Spleen (tissue), 11 donors: ENCODE data around the gene MYO3B. TPM values are rescaled to one million over a fixed set of nuclear protein-coding genes. Genes with fewer than 3 reads are reported as not detected.

Experiments used
- DNase-seq: peaks from one replicate; pipeline ENCODE4 v3.0.0-alpha.2; 2020
- H3K27ac ChIP-seq, 8 donors: fragments of 200-600 bp; sonication (generic) in 7 of 8; 1 replicate in 4 of 8; 2 replicates in 4 of 8; pipeline versions ENCODE4 v1.5.0 to v1.8.0; 2016 to 2021; ENCODE audit warnings: inconsistent platforms in 4 of 8, mild to moderate bottlenecking in 4 of 8, moderate library complexity in 1 of 8
- H3K27me3 ChIP-seq, 7 donors: fragments of 200-600 bp; sonication (generic) in 6 of 7; replicated peaks in 1 of 7; 1 replicate in 4 of 7; 2 replicates in 3 of 7; pipeline versions ENCODE4 v1.5.0 to v1.8.0; 2016 to 2021; ENCODE audit warnings: inconsistent platforms in 3 of 7, mild to moderate bottlenecking in 1 of 7
- H3K36me3 ChIP-seq, 6 donors: fragments of 200-600 bp; sonication (generic) in 5 of 6; 1 replicate in 4 of 6; 2 replicates in 2 of 6; pipeline versions ENCODE4 v1.5.0 to v1.8.0; 2016 to 2021; ENCODE audit warnings: inconsistent platforms in 2 of 6
- H3K4me1 ChIP-seq, 6 donors: fragments of 200-600 bp; sonication (generic) in 5 of 6; 1 replicate in 3 of 6; 2 replicates in 3 of 6; pipeline versions ENCODE4 v1.5.0 to v1.8.0; 2016 to 2021; ENCODE audit warnings: inconsistent platforms in 3 of 6
- H3K4me3 ChIP-seq, 8 donors: fragments of 200-600 bp; sonication (generic) in 7 of 8; 1 replicate in 4 of 8; 2 replicates in 4 of 8; pipeline versions ENCODE4 v1.5.0 to v1.8.0; 2016 to 2021; ENCODE audit warnings: inconsistent platforms in 4 of 8, mild to moderate bottlenecking in 4 of 8, moderate library complexity in 2 of 8
- H3K9me3 ChIP-seq, 8 donors: fragments of 200-600 bp; sonication (generic) in 7 of 8; 1 replicate in 4 of 8; 2 replicates in 4 of 8; pipeline versions ENCODE4 v1.5.0 to v1.8.0; 2016 to 2021; ENCODE audit warnings: inconsistent platforms in 4 of 8
- POLR2A ChIP-seq, 3 donors: fragments of 450-650 bp; IDR thresholded peaks; one replicate each; pipeline ENCODE4 v1.5.1; 2017; ENCODE audit warnings: antibody characterized with exemption in 3 of 3, mild to moderate bottlenecking in 1 of 3
- POLR2AphosphoS5 ChIP-seq, 3 donors: sonication (generic); formaldehyde crosslinking; IDR thresholded peaks; one replicate each; pipeline ENCODE4 v1.5.1; 2017; ENCODE audit warnings: antibody characterized with exemption in 3 of 3
- WGBS, 5 donors: extraction: QIAGEN DNeasy Blood & Tissue Kit in 3 of 5; methylation state at CpG; one replicate each; pipeline versions ENCODE4 v1.1.5 to v1.1.7; 2013 to 2018; 5-methylcytosine and 5-hydroxymethylcytosine counted together
- intact Hi-C: fragments of 100-400 bp; cut with DNase I; formaldehyde crosslinking; loops from one replicate; pipeline ENCODE4 v1.15.0; 2023; ENCODE audit warnings: low total_unique reads
- polyA plus RNA-seq, 3 donors: library from polyadenylated mRNA; stranded (reverse); fragments of 200-250 nt; gene quantifications; one replicate each; pipeline ENCODE4 v1.2.1, GENCODE V29; 2013
- total RNA-seq, 7 donors: library from RNA; depleted of rRNA in 3 of 7; stranded (reverse); fragments of >200 nt in 3 of 7; fragmentation: NEBNext Ultra II Directional in 4 of 7; extraction: Animal tissue kit (Norgen Biotek cat#: 25700) in 4 of 7; gene quantifications; one replicate each; pipeline versions ENCODE4 v1.1.0 to v1.2.1, GENCODE V29; 2016 to 2021
- TF ChIP-seq, protein P1 (sequence below), 11 experiments: fragments of 200-600 bp in 7 of 11; fragments of 450-650 bp in 4 of 11; sonication (generic) in 4 of 11; IDR thresholded peaks in 8 of 11; conservative IDR thresholded peaks in 3 of 11; 1 replicate in 7 of 11; 2 replicates in 4 of 11; pipeline versions ENCODE4 v1.4.0 to v1.8.0; 2016 to 2021; ENCODE audit warnings: antibody characterized with exemption in 11 of 11, inconsistent platforms in 4 of 11, mild to moderate bottlenecking in 1 of 11
- donor health status: healthy with polysubstance abuse.
- donor health status: DM: no; HTN: no; CAD: no; lungs with moderate emphysema.
- donor health status: DM: no; HTN: no; CAD: no.
- donor health status: Bipolar disorder and iron deficiency.
- donor health status: healthy.
- donor health status: DM: no; HTN: no; CAD: no.
- donor health status: DM: yes; HTN: yes; CAD: no.

The MYO3B gene
- total and polyA plus RNA-seq, 10 donors, result 0.03 to 2.0 (median 0.58) TPM; not detected in 4

- no peak overlapping the region for H3K27ac ChIP-seq
- WGBS, 5 donors, result 90 to 99% (median 93%) methylated on average over 7 of the region's 7 CpGs
- TF ChIP-seq POLR2A (IDR thresholded peaks at IDR 0.05), result no peak
- TF ChIP-seq POLR2AphosphoS5 (IDR thresholded peaks at IDR 0.05), result no peak
- TF ChIP-seq, protein P1, sequence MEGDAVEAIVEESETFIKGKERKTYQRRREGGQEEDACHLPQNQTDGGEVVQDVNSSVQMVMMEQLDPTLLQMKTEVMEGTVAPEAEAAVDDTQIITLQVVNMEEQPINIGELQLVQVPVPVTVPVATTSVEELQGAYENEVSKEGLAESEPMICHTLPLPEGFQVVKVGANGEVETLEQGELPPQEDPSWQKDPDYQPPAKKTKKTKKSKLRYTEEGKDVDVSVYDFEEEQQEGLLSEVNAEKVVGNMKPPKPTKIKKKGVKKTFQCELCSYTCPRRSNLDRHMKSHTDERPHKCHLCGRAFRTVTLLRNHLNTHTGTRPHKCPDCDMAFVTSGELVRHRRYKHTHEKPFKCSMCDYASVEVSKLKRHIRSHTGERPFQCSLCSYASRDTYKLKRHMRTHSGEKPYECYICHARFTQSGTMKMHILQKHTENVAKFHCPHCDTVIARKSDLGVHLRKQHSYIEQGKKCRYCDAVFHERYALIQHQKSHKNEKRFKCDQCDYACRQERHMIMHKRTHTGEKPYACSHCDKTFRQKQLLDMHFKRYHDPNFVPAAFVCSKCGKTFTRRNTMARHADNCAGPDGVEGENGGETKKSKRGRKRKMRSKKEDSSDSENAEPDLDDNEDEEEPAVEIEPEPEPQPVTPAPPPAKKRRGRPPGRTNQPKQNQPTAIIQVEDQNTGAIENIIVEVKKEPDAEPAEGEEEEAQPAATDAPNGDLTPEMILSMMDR (IDR thresholded peaks at IDR 0.05 in 8 of 11, conservative IDR thresholded peaks at IDR 0.05 in 3 of 11), result no peak
- H3K27me3 ChIP-seq, result peaks cover 0 to 2% (median 0%) of the 10 kb centered on the region in 7 donors
- no peaks in the 10 kb centered on the region for H3K36me3 ChIP-seq
- intact Hi-C loops, result no loop called here
- H3K4me3 ChIP-seq, result no peak overlapping the region
- no peak for DNase-seq
- peaks cover 0 to 7% (median under 1%) of the 10 kb centered on the region in 8 donors for H3K9me3 ChIP-seq
- H3K4me1 ChIP-seq, result no peaks in the 10 kb centered on the region
Measured at GRCh38 chr2:170454471-170455372, 276.8 kb downstream of the MYO3B start.

DNA sequence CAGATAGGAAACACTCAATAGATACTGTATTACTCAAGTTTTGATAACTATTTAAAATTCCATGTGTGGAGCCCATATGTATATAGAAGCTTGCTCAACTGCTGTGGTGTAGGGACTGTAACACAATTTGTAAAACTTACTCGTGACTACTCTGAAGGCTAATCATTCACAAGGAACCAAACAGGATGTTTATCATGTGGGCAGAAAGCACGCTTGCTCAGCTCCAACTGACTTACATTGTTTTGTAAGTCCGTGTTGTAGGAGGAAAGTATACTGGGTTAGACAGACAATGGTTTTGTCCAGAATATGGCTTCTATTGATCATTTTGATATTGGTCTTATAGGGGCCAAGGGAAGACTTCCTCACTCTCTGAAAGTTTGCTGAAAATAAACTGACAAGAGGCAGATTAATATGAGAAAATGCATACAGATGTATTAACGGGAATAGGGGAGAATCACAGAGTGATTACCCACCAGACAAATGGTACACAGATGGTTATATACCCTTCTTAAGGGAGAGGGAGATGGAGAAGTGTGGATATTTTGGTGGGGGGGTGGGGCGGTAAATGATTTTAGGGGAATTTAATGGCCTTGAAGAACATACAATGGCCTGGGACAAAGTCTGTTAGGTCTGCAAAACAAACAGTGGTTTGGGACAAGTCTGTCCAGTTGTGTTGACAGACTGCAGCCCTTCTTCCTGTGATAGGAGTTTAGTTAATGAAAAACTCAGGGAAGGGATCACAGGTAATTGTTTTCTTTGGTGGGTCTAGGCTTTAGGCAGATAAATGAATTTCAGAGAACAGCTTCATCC lies 277.9 kb downstream of the MYO3B start:
- no peak for TF ChIP-seq POLR2A (IDR thresholded peaks at IDR 0.05)
- 53 to 70% (median 61%) methylated on average over 5 of the region's 5 CpGs for WGBS, 5 donors

DNA sequence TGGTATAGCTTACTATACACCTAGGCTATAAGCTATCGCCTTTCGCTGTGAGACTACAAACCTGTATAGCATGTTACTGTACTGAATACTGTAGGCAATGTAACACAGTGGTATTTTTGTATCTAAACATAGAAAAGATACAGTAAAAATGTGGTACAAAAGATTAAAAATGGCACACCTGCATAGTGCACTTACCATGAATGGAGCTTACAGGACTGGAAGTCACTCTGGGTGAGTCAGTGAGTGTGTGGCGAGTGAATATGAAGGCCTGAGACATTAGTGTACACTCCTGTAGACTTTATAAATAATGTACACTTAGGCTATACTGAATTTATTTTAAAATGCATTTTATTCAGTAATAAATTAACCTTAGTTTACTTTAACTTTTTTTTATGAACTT lies 279.0 kb downstream of the MYO3B start:
- WGBS, 5 donors, result 93 to 98% (median 98%) methylated on average over 3 of the region's 3 CpGs
- TF ChIP-seq POLR2AphosphoS5 (IDR thresholded peaks at IDR 0.05) (no peak), POLR2A (IDR thresholded peaks at IDR 0.05) (no peak)
- TF ChIP-seq, protein P1 (IDR thresholded peaks at IDR 0.05 in 8 of 11, conservative IDR thresholded peaks at IDR 0.05 in 3 of 11), result no peak
- intact Hi-C loops, result no loop called here
- H3K4me3 ChIP-seq, result no peak overlapping the region
- no peaks in the 10 kb centered on the region for H3K36me3 ChIP-seq
- peaks cover 0 to 4% (median 0%) of the 10 kb centered on the region in 8 donors for H3K9me3 ChIP-seq
- no peak overlapping the region for H3K27ac ChIP-seq
- DNase-seq, result no peak
- H3K4me1 ChIP-seq, result no peaks in the 10 kb centered on the region
- peaks cover 0 to 4% (median 0%) of the 10 kb centered on the region in 7 donors for H3K27me3 ChIP-seq

More for the DNA sequence above, 277.9 kb downstream of the MYO3B start:
- H3K27me3 ChIP-seq, result peaks cover 0 to 4% (median 0%) of the 10 kb centered on the region in 7 donors
- no peak for DNase-seq
- intact Hi-C loops, result no loop called here
- H3K27ac ChIP-seq, result no peak overlapping the region
- no peaks in the 10 kb centered on the region for H3K4me1 ChIP-seq
- no peak overlapping the region for H3K4me3 ChIP-seq
- H3K9me3 ChIP-seq, result peaks cover 0 to 4% (median 0%) of the 10 kb centered on the region in 8 donors
- no peaks in the 10 kb centered on the region for H3K36me3 ChIP-seq

DNA sequence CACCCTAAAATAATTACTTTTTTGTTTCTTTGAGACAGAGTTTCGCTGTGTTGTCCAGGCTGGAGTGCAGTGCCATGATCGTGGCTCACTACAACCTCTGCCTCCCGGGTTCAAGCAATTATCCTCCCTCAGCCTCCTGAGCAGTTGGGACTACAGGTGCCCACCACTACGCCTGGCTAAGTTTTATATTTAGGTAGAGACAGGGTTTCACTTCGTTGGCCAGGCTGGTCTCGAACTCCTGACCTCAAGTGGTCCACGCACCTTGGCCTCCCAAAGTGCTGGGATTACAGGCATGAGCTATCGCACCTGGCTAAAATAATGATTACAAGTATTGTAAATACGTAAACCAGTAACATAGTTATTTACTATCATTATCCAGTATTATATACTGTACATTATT lies 279.8 kb downstream of the MYO3B start:
- Histone ChIP-seq H3K9me3 (peaks cover 0 to 4% (median 0%) of the 10 kb centered on the region in 8 donors), H3K27me3 (peaks cover 0 to 4% (median 0%) of the 10 kb centered on the region in 7 donors), H3K4me1 (no peaks in the 10 kb centered on the region), H3K4me3 (no peak overlapping the region), H3K27ac (no peak overlapping the region), H3K36me3 (no peaks in the 10 kb centered on the region)
- intact Hi-C loops, result no loop called here
- no peak for DNase-seq
- 87 to 97% (median 94%) methylated on average over 9 of the region's 9 CpGs for WGBS, 5 donors
- TF ChIP-seq, protein P1 (IDR thresholded peaks at IDR 0.05 in 8 of 11, conservative IDR thresholded peaks at IDR 0.05 in 3 of 11), result no peak
- no peak for TF ChIP-seq POLR2AphosphoS5 (IDR thresholded peaks at IDR 0.05)
- no peak for TF ChIP-seq POLR2A (IDR thresholded peaks at IDR 0.05)
